HG02852 (cell line): Measurements from ENCODE around the gene NSMF.
A peak's percentile ranks its signal among the peaks of the same experiment; 100 is the strongest.

Experiments used
- ATAC-seq: cut with Tn5 transposase; IDR thresholded peaks from one replicate; pipeline ENCODE4 v1.9.1; 2021; ENCODE audit warnings: mild to moderate bottlenecking, moderate library complexity; ENCODE audit not compliant: unreplicated experiment

NSMF gene

GRCh38 chr9:137459152-137459600, at the start of gene NSMF:
NSMF (minus strand) TSS chr9:137459334; CDS start chr9:137459102, 232 bp downstream.
- peak; percentile 73 for ATAC-seq

GRCh38 chr9:137506702-137507171, 47.6 kb upstream of the NSMF start:
- ATAC-seq = no peak

DNA sequence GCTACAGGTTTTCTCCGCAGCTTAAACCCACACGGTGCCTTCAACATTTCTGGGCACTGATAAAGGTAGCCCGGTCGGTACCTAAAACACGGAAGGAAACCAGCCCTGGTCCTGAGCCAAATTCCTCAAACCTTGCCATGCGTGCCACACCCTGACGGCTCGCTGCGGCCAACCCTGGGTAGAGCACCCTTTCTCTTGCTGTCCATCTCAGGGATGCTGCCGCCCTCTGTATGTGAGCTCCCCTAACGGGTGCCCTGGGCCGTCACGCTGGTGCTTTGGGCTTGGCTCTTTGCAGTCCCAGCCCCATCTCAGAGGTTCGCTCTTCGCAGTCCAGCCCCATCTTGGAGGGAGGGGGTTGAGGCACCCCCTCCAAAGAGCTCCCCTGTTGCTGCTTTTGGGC, 47.1 kb upstream of the NSMF start:
- no peak for ATAC-seq

DNA sequence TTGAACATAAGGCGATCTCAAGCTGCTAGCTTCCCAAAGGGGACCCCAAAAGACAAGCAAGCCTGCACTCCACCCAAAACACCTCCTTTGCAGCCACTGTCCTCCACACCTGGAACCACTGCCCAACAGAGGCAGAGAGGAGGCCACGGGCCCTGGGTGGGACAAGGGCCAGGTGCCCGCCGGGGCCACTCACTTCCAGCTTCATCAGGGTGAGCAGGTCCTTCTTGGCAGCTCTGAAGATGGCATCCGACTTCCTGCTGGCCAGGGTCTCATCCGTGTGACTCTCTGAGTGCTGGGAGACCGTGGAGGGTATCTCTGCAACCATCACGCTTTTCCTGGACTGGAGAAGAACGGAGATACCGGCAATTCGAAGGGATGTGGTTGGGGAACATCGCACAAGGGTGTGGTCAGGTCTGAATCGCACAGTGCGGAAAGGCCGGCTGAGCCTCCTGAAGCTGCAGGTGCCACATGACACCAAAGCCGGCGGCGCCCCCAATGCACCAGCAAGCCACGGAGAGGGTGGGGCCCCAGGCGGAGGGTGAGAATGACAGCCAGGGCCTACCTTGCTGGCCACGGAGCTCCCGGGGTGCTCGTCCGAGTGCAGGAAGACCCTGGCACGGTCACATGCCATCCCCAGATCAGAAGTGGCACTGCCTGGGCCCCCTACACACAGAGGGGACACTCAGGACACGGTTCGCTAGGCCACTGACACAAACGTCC, 46.4 kb upstream of the NSMF start:
- ATAC-seq = no peak

- no peak for ATAC-seq
Measured at GRCh38 chr9:137504432-137504777, 45.3 kb upstream of the NSMF start.

- ATAC-seq = no peak
Measured at GRCh38 chr9:137502008-137502911, 43.1 kb upstream of the NSMF start.

GRCh38 chr9:137501457-137501856, 42.3 kb upstream of the NSMF start:
- ATAC-seq = no peak

- no peak for ATAC-seq
Measured at GRCh38 chr9:137500666-137501397, 41.7 kb upstream of the NSMF start.

DNA sequence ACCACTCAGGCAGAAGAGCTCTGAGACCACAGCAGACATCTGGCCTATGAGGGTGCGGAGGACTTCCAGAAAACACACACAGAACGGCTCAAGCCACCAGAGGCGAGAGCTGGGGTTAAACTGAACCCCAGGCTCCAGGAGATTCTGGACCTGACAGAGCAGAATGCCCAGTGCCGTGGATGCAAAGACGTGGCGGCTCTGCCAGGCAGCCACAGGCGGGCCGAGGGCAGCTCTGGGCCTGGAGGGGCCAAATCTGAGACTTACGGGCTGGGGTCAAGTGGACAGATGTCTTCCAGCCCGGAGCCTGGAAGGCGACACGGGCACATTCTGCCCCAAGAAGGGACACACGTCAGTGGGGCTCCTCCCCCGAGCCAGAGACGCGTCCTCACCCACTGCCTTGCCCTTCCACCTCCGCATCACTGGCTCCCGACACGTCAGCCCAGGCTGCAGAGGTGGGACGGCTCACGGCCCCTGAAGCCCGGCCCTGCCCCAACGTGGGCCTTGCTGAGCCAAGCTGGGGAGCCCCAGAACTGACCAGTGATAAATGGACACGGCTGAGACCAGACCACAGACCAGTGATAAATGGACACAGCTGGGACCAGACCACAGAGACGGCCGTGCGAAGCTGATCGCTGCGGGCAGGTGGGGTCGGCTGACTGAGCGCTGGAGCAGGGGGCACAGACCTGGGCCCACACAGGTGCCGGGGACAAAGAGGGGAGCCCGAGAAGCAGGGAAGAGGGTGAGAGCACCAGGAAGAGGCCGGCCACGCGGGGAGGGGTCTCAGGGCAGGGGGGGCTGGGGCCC, 40.9 kb upstream of the NSMF start:
- ATAC-seq = no peak

DNA sequence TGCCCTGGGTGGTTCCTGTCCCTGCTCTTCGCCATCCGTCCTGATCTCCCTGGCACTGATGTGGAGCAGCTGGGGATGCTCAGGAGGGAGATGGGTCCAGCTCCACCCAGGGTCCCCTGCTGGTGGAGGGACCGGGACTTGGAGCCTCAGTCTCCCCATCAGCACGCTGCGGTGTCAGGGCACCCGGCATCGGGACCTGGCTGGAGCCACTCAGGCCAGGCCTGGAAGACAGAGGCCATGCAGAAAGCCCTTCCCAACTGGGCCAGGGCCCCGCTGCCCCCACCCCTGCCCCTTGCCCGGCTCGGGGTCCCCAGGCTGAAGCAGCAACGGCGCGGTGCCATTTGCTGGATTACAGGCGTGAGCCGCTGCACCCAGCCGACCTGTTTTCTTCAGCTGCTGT, 40.3 kb upstream of the NSMF start:
- no peak for ATAC-seq

DNA sequence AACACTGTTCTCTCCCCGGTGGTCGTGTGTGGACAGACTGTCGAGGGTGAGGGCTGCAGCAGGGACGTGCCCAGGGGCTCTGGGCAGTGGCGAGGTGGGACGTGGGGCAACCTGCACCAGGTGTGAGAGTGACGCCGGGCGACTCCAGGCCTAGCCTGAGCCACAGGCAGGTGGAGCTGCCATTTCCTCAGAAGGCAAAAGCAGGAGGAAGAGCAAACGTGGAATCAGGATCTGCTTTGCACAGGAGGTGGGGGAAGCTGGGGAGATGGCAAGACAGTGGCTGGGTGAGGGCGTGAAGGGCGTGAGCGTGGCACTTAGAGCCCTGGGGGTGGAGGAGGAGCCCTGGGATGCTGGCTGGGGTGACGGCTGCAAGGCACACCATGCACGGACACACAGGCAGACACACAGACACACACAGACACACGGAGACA, 39.6 kb upstream of the NSMF start:
- ATAC-seq = no peak

DNA sequence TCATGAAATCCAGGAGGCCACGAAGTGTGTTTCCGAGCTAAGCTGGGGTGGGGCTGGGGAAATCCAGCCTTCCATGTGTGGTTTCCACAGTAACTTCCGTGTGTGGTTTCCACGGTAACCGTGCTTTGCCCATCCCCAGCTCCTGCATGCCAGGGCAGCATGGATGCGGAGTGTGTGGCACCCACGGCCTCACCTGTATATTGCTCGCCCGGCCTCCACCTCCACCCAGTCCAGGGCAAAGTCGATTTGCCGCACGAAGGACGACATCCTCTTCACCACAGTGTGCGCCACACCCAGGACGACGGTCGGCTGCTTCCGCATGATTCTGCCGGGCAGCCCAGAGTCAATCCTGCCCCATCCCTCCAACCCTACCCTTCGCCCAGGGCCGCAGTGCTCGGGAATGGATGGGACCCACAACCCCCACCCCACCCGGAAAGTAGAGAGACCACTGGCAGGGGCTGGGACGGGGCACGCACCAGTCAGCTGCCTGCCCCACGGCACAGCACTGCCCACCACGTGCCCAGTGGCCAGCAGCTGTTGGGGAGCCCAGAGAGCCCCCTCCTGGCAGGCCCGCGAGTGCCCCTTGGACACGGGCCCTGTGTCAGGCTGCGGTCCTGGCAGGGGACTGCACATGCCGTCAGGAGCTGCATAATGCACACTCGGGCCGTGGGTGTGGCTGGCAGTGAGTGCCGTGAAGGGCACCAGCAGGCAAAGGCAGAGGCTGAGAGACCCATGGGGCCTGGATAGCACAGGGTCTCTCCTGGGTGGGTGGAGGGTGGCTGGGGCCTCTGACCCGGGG, 39.0 kb upstream of the NSMF start:
- ATAC-seq = no peak

- no peak for ATAC-seq
Measured at GRCh38 chr9:137496601-137497375, 37.7 kb upstream of the NSMF start.

GRCh38 chr9:137494550-137495351, 35.6 kb upstream of the NSMF start:
- ATAC-seq = no peak

- ATAC-seq = no peak
Measured at GRCh38 chr9:137494104-137494544, 35.0 kb upstream of the NSMF start.

GRCh38 chr9:137493364-137494103, 34.4 kb upstream of the NSMF start:
- ATAC-seq = no peak
